ENCODE data around the gene HPCAL4.

HPCAL4 gene

GRCh38 chr1:39691383-39692151 is at the start of gene HPCAL4:
TSS of gene HPCAL4 (minus strand) at chr1:39691433. CDS start at chr1:39684603, 6,830 bp downstream.
- no peak for FAIRE-seq
- DNase-seq (ENCODE audit: low spot score): no peak

- no peak for FAIRE-seq
Observed at GRCh38 chr1:39738622-39739366, 47.6 kb upstream of the HPCAL4 start, which contains the start of gene PPIE. TSS of gene PPIE (plus strand) at chr1:39738882. CDS start at chr1:39738901, 19 bp downstream.

GRCh38 chr1:39737546-39738169 is 46.4 kb upstream of the HPCAL4 start:
- no peak for FAIRE-seq
- no peak for DNase-seq (ENCODE audit: low spot score)

More at GRCh38 chr1:39738622-39739366, 47.6 kb upstream of the HPCAL4 start, which contains the start of gene PPIE:
- peak; percentile 46 for DNase-seq (ENCODE audit: low spot score)

GRCh38 chr1:39735731-39736130 is 44.5 kb upstream of the HPCAL4 start:
- DNase-seq (ENCODE audit: low spot score) (no peak), FAIRE-seq (no peak)

- DNase-seq (ENCODE audit: low spot score): no peak
- FAIRE-seq: no peak
Observed at GRCh38 chr1:39733161-39733560, 41.9 kb upstream of the HPCAL4 start.

GRCh38 chr1:39732730-39733129 is 41.5 kb upstream of the HPCAL4 start:
- FAIRE-seq: no peak
- no peak for DNase-seq (ENCODE audit: low spot score)

GRCh38 chr1:39729842-39730241 is 38.6 kb upstream of the HPCAL4 start:
- FAIRE-seq (no peak), DNase-seq (ENCODE audit: low spot score) (no peak)

- FAIRE-seq: no peak
- DNase-seq (ENCODE audit: low spot score): no peak
Observed at GRCh38 chr1:39729030-39729429, 37.8 kb upstream of the HPCAL4 start.

GRCh38 chr1:39727932-39728317 is 36.7 kb upstream of the HPCAL4 start:
- FAIRE-seq (no peak), DNase-seq (ENCODE audit: low spot score) (no peak)

- DNase-seq (ENCODE audit: low spot score): no peak
- FAIRE-seq: no peak
Observed at GRCh38 chr1:39727221-39727931, 36.1 kb upstream of the HPCAL4 start.

- no peak for DNase-seq (ENCODE audit: low spot score)
- FAIRE-seq: no peak
Observed at GRCh38 chr1:39726600-39726999, 35.4 kb upstream of the HPCAL4 start.

- no peak for FAIRE-seq
- DNase-seq (ENCODE audit: low spot score): no peak
Observed at GRCh38 chr1:39722495-39722894, 31.3 kb upstream of the HPCAL4 start.

GRCh38 chr1:39721664-39722063 is 30.4 kb upstream of the HPCAL4 start:
- FAIRE-seq: no peak

GRCh38 chr1:39720094-39720999 is 29.1 kb upstream of the HPCAL4 start:
- peak; percentile 86 for FAIRE-seq
- peak; percentile 49 for DNase-seq (ENCODE audit: low spot score)

More at GRCh38 chr1:39721664-39722063, 30.4 kb upstream of the HPCAL4 start:
- DNase-seq (ENCODE audit: low spot score): no peak

- no peak for FAIRE-seq
- DNase-seq (ENCODE audit: low spot score): no peak
Observed at GRCh38 chr1:39717809-39718208, 26.6 kb upstream of the HPCAL4 start.

- FAIRE-seq (no peak), DNase-seq (ENCODE audit: low spot score) (no peak)
Observed at GRCh38 chr1:39713557-39713956, 22.3 kb upstream of the HPCAL4 start.

GRCh38 chr1:39711966-39712340 is 20.7 kb upstream of the HPCAL4 start:
- DNase-seq (ENCODE audit: low spot score) (no peak), FAIRE-seq (no peak)

- DNase-seq (ENCODE audit: low spot score) (no peak), FAIRE-seq (no peak)
Observed at GRCh38 chr1:39711104-39711965, 20.1 kb upstream of the HPCAL4 start.

- DNase-seq (ENCODE audit: low spot score) (no peak), FAIRE-seq (no peak)
Observed at GRCh38 chr1:39707506-39707905, 16.3 kb upstream of the HPCAL4 start.

All from RCC 7860 (cell line).